Measurements from ENCODE around the gene TNFRSF8.

GRCh38 chr1:12078938-12079861 lies 16.1 kb downstream of the TNFRSF8 start:
- TF ChIP-seq KDM2B (CRISPR knock-in tag; IDR thresholded peaks at IDR 0.05), result no peak
- TF ChIP-seq, protein P1, sequence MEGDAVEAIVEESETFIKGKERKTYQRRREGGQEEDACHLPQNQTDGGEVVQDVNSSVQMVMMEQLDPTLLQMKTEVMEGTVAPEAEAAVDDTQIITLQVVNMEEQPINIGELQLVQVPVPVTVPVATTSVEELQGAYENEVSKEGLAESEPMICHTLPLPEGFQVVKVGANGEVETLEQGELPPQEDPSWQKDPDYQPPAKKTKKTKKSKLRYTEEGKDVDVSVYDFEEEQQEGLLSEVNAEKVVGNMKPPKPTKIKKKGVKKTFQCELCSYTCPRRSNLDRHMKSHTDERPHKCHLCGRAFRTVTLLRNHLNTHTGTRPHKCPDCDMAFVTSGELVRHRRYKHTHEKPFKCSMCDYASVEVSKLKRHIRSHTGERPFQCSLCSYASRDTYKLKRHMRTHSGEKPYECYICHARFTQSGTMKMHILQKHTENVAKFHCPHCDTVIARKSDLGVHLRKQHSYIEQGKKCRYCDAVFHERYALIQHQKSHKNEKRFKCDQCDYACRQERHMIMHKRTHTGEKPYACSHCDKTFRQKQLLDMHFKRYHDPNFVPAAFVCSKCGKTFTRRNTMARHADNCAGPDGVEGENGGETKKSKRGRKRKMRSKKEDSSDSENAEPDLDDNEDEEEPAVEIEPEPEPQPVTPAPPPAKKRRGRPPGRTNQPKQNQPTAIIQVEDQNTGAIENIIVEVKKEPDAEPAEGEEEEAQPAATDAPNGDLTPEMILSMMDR (IDR thresholded peaks at IDR 0.05 in 2 of 3, conservative IDR thresholded peaks at IDR 0.05 in 1 of 3; ENCODE audit: insufficient read depth in 2 of 3, low read depth in 1 of 3, low read length in 3 of 3), result peak; percentile 85 to 91 (median 86)
- no peak for TF ChIP-seq TCF7L2 (IDR thresholded peaks at IDR 0.05; ENCODE audit: low read depth, low read length)
- no peak for TF ChIP-seq ZBTB8A (IDR thresholded peaks at IDR 0.05; ENCODE audit: partially characterized antibody)
